GM06990 (cell line): ENCODE measurements around the gene AP4S1.

ENCODE experiments used
- DNase-seq: peaks from one replicate; pipeline ENCODE4 v3.0.0-alpha.2; 2011; ENCODE audit not compliant: insufficient read length; ENCODE audit errors: extremely low read depth
- H3K27me3 ChIP-seq: replicated peaks from 2 replicates; pipeline ENCODE4 v1.6.0; 2011; ENCODE audit warnings: low read length; ENCODE audit not compliant: control insufficient read depth, insufficient read depth
- H3K36me3 ChIP-seq: 2 replicates; pipeline ENCODE4 v1.5.1; 2011; ENCODE audit warnings: low read length; ENCODE audit not compliant: control insufficient read depth, insufficient read depth
- H3K4me3 ChIP-seq: replicated peaks from 2 replicates; pipeline ENCODE4 v1.5.1; 2011; ENCODE audit warnings: low read depth, mild to moderate bottlenecking, control low read depth, low read length
- CTCF ChIP-seq: IDR thresholded peaks from 2 replicates; pipeline ENCODE4 v1.5.1; 2011; ENCODE audit warnings: low read length, control low read depth, mild to moderate bottlenecking, inconsistent platforms; ENCODE audit not compliant: insufficient read depth, poor library complexity, severe bottlenecking

Gene AP4S1

GRCh38 chr14:31122921-31123320 is 97.5 kb downstream of the AP4S1 start:
- no peak for DNase-seq
- Histone ChIP-seq H3K4me3 (no peak overlapping the region), H3K36me3 (peaks cover 14% of the 10 kb centered on the region), H3K27me3 (no peaks in the 10 kb centered on the region)
- TF ChIP-seq CTCF, result no peak

DNA sequence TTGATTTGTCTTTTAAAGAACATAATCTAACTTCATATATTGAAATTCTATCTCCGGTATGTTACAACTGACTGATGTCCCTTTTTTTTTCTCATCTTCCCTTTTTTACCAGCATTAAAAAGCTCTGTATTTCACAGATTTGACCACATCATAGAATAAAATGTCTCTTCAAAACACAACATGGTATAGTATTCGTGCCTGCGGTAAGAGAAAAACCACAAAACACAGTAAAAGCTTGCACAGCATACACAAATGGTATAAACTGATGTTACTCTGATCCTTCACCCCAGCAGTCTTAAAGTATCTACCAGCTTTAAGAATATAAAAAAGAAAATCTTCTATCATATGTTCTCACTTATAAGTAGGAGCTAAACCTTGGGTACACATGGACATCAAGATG is 98.7 kb downstream of the AP4S1 start:
- H3K4me3 ChIP-seq, result no peak overlapping the region
- DNase-seq, result no peak
- no peaks in the 10 kb centered on the region for H3K27me3 ChIP-seq
- TF ChIP-seq CTCF, result no peak
- H3K36me3 ChIP-seq, result peaks cover 15% of the 10 kb centered on the region

- Histone ChIP-seq H3K4me3 (no peak overlapping the region), H3K36me3 (peaks cover 14% of the 10 kb centered on the region), H3K27me3 (no peaks in the 10 kb centered on the region)
- DNase-seq, result no peak
- no peak for TF ChIP-seq CTCF
Observed at GRCh38 chr14:31125231-31125630, 99.8 kb downstream of the AP4S1 start.

DNA sequence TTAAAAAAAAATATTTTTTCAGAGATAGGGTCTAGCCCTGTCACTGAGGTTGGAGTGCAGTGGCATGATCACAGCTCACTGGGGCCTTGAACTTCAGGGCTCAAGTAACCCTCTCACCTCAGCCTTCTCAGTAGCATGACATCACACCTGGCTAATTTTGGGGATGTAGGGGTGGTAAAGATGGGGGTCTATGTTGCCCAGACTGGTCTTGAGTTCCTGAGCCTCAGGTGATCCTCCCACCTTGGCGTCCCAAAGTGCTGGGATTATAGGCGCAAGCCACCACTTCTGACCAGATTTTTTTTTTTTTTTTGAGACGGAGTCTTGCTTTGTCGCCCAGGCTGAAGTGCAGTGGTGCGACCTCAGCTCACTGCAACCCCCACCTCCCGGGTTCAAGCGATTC is 101.2 kb downstream of the AP4S1 start:
- no peak for TF ChIP-seq CTCF
- Histone ChIP-seq H3K27me3 (no peaks in the 10 kb centered on the region), H3K36me3 (peaks cover 14% of the 10 kb centered on the region), H3K4me3 (no peak overlapping the region)
- DNase-seq, result no peak

GRCh38 chr14:31127690-31128089 is 102.2 kb downstream of the AP4S1 start:
- H3K4me3 ChIP-seq, result no peak overlapping the region
- TF ChIP-seq CTCF, result no peak
- peak; percentile 25 for DNase-seq
- peaks cover 8% of the 10 kb centered on the region for H3K36me3 ChIP-seq
- no peaks in the 10 kb centered on the region for H3K27me3 ChIP-seq

DNA sequence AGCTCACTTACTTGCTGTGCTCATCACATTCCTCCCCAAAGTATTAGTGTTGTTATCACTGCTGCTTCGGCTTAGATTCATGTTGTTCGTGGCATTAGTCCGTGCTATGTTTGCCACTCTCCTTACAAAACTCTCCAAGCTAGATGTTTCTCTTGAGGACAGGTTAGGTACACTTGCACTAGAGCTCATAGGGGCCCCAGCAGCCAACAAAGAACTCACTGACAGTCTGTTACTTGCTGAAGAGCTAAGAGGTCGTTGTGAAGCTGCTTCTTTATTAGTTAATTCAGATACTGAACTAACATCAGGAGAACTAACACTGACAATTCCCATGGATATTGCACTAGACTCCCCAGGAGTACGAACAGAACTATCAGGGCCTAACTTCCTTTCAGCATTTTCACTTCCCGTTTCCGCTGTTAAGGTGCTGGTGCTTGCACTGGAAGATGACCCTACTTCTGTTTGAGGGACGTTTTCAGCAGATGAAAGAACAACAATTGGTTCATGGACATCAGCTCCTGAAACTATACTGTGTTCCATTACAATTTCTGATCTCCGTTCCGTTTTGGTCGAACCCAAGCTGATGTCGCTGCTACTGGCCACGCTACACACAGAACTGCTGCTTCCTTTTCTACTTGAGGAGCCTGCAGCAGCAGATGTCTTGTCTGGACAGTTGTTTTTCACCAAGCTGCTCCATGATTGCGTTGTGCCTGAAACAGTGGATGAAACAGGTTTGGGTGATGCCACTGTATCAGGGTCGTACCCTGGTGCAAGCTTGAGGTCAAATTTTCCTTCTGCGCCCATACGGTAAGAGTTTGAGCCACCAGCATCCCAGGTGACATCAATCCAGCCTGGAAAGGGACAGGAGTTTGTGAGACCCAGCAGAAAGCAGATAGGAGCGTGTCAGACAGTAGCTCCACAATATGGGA is 103.4 kb downstream of the AP4S1 start:
- Histone ChIP-seq H3K27me3 (no peaks in the 10 kb centered on the region), H3K36me3 (peaks cover 9% of the 10 kb centered on the region), H3K4me3 (no peak overlapping the region)
- DNase-seq, result no peak
- TF ChIP-seq CTCF, result no peak
